Inferior parietal cortex (tissue), 1 donor: Measurements from ENCODE around the gene SYTL3.
"Not testable (repeated sequence)": the region's sequence is repeated elsewhere in the genome, so short reads cannot be mapped to it uniquely, and the experiment has no call there.

ENCODE experiments used
- DNase-seq: peaks from one replicate; pipeline ENCODE4 v3.0.0-alpha.2; 2016; ENCODE audit errors: extremely low spot score

The SYTL3 gene

GRCh38 chr6:158649289-158650143 lies at the start of gene SYTL3:
Gene SYTL3, plus strand, starts transcription at chr6:158650054. Its CDS starts 13,215 bp downstream, at chr6:158663269.
- no peak for DNase-seq

GRCh38 chr6:158603261-158604047 lies 46.4 kb upstream of the SYTL3 start:
- no peak for DNase-seq

- DNase-seq = no peak
Observed at GRCh38 chr6:158604048-158604406, 45.8 kb upstream of the SYTL3 start.

- DNase-seq = peak; percentile 85
Observed at GRCh38 chr6:158605266-158605878, 44.5 kb upstream of the SYTL3 start.

GRCh38 chr6:158606011-158606410 lies 43.8 kb upstream of the SYTL3 start:
- DNase-seq = not testable (repeated sequence)

GRCh38 chr6:158606935-158607334 lies 42.9 kb upstream of the SYTL3 start:
- no peak for DNase-seq

GRCh38 chr6:158607411-158608170 lies 42.3 kb upstream of the SYTL3 start:
- no peak for DNase-seq

- no peak for DNase-seq
Observed at GRCh38 chr6:158608221-158608620, 41.6 kb upstream of the SYTL3 start.

GRCh38 chr6:158609455-158610155 lies 40.2 kb upstream of the SYTL3 start:
- DNase-seq = no peak

- no peak for DNase-seq
Observed at GRCh38 chr6:158610319-158610968, 39.4 kb upstream of the SYTL3 start.

GRCh38 chr6:158611039-158611438 lies 38.8 kb upstream of the SYTL3 start:
- no peak for DNase-seq

GRCh38 chr6:158611541-158612370 lies 38.1 kb upstream of the SYTL3 start:
- no peak for DNase-seq

- DNase-seq = not testable (repeated sequence)
Observed at GRCh38 chr6:158614606-158615005, 35.2 kb upstream of the SYTL3 start.

- not testable (repeated sequence) for DNase-seq
Observed at GRCh38 chr6:158618289-158618688, 31.6 kb upstream of the SYTL3 start.

GRCh38 chr6:158619922-158620801 lies 29.7 kb upstream of the SYTL3 start:
- DNase-seq = no peak

- no peak for DNase-seq
Observed at GRCh38 chr6:158620963-158621693, 28.7 kb upstream of the SYTL3 start.

GRCh38 chr6:158621694-158622544 lies 27.9 kb upstream of the SYTL3 start:
- DNase-seq = no peak
